Activated naive CD4-positive, alpha-beta T cell treated with anti-CD3 and anti-CD28 coated beads, Interleukin-2, amount 10 ng/mL, durations not matched to agents 7 days and 5 days (primary cell): ENCODE measurements around the gene CMTM5.
A peak's percentile ranks its signal among the peaks of the same experiment; 100 is the strongest.

Experiments used
- CTCF ChIA-PET: fragments of 350-600 bp; sonication (Branson Sonifier 250); formaldehyde crosslinking; loops from one replicate; lab custom pipeline; 2021; ENCODE audit warnings: antibody characterized with exemption; lab: Charles Lee
- DNase-seq: peaks from one replicate; pipeline ENCODE4 v3.0.0-alpha.2; 2020
- H3K27ac Mint-ChIP-seq: one replicate; pipeline ENCODE4 v1.8.0; 2021; ENCODE audit warnings: mild to moderate bottlenecking, moderate library complexity, mixed read lengths
- H3K27me3 Mint-ChIP-seq: one replicate; pipeline ENCODE4 v1.8.0; 2021; ENCODE audit warnings: mild to moderate bottlenecking, mixed read lengths
- H3K36me3 Mint-ChIP-seq: one replicate; pipeline ENCODE4 v1.8.0; 2021; ENCODE audit warnings: mixed read lengths
- H3K4me1 Mint-ChIP-seq: one replicate; pipeline ENCODE4 v1.8.0; 2021; ENCODE audit warnings: mixed read lengths
- H3K4me3 Mint-ChIP-seq: one replicate; pipeline ENCODE4 v1.8.0; 2021; ENCODE audit warnings: mild to moderate bottlenecking, moderate library complexity, mixed read lengths
- H3K9me3 Mint-ChIP-seq: one replicate; pipeline ENCODE4 v1.8.0; 2021; ENCODE audit warnings: mixed read lengths

Gene CMTM5

DNA sequence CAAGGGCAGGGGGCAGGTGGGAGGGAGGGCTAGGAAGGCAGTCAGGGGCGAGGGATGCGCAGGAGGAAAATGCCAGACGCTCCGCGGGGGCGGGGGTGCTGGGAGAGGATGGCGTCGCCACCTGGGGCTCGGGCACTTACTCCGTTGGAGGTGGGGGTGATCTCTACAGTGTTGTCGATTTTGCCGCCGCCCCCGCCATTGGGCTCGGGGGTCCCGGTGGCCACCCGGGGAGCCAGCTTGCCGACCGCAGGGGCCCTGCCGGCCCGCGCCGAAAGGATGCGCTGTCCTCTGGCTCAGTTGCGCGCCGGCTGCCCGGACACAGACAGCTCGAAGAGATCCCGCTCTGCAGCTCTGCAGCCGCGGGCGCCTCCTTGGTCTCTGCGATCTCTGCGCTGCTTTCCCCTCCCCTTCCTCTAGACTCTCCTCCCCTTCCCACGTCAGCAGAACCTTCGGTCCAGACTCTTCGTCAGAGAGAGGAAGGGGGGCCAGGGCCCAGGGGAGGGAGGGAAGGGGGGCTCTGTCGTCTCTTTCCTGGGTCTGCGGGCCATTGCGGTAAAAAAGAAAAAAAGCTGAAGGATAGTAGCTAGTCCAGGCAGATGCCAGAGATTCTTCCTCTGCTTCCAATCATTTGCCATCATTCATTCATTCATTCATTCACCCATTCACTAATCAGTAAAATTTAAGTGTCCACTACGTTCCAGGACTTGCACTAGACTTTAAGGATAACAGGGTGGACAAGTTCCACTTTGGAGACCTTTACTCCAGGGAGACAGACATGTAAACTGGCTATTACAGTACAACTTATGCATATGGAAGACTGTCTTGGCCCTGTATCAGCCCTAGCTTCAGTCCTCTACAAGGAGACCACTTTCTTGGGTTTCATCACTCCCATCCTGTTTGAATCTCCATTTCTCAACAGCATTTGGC lies 24.1 kb upstream of the CMTM5 start, which contains the start of gene SLC22A17:
SLC22A17 (minus strand) TSS at position 382 of the 927 bp plus-strand sequence.
- CTCF ChIA-PET, result interaction anchor here (1.0 to 1.9 kb wide), 3 partner anchors 9 to 26 kb away, joined by 3 to 8 read pairs (median 7); no protein-coding TSS in a partner anchor
- no peak within 1 kb of the TSS for H3K27ac Mint-ChIP-seq
- no peaks in the 10 kb centered on the region for H3K36me3 Mint-ChIP-seq
- peaks cover 74% of the 10 kb centered on the region for H3K27me3 Mint-ChIP-seq
- H3K4me1 Mint-ChIP-seq, result peaks cover 9% of the 10 kb centered on the region
- H3K4me3 Mint-ChIP-seq, result peak within 1 kb of the TSS; percentile 64
- DNase-seq, result peak; percentile 60
- H3K9me3 Mint-ChIP-seq, result no peaks in the 10 kb centered on the region

- H3K4me3 Mint-ChIP-seq, result peak overlapping the region; percentile 64
- CTCF ChIA-PET, result interaction anchor here (1.9 kb wide), 1 partner anchor 16 kb away, joined by 8 read pairs; no protein-coding TSS in a partner anchor
- H3K27ac Mint-ChIP-seq, result no peak overlapping the region
- H3K9me3 Mint-ChIP-seq, result no peaks in the 10 kb centered on the region
- peaks cover 74% of the 10 kb centered on the region for H3K27me3 Mint-ChIP-seq
- peaks cover 9% of the 10 kb centered on the region for H3K4me1 Mint-ChIP-seq
- DNase-seq, result no peak
- no peaks in the 10 kb centered on the region for H3K36me3 Mint-ChIP-seq
These were observed 23.4 kb upstream of the CMTM5 start for GRCh38 chr14:23353433-23353780.

GRCh38 chr14:23354990-23355389 lies 21.9 kb upstream of the CMTM5 start:
- Mint-ChIP-seq H3K27ac (no peak overlapping the region), H3K9me3 (no peaks in the 10 kb centered on the region), H3K36me3 (no peaks in the 10 kb centered on the region), H3K4me3 (no peak overlapping the region), H3K27me3 (peaks cover 72% of the 10 kb centered on the region), H3K4me1 (peaks cover 9% of the 10 kb centered on the region)
- CTCF ChIA-PET, result interaction anchor here (0.7 kb wide), 1 partner anchor 13 kb away, joined by 3 read pairs; no protein-coding TSS in a partner anchor
- no peak for DNase-seq

DNA sequence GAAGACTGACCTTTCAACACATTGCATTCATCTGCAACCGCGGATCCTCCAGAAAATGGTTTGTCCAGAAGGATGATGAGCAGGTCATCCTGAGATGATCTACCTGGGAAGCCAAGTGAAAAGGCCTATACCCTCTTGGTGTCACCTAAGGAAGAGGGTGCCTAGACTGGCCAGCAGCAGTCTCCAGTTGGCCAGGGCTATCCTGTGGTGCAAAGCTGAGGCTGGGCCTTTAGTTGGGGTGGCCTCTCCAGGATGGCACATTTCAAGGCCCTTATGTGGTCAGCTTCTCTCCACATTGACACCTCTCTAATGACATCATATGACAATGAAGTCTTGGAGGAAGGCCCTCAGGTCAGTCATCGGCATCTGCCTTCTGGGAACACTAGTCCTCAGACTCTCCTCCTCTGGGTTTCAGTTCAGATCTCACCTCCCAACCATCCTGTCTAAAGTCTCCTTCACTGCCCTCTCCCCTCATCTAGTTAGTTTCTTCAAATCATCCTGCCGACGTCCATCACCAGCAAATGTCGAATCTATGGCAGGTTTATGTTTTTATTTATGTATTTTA lies 20.9 kb upstream of the CMTM5 start:
- Mint-ChIP-seq H3K4me1 (peaks cover 9% of the 10 kb centered on the region), H3K36me3 (no peaks in the 10 kb centered on the region), H3K4me3 (no peak overlapping the region), H3K27ac (no peak overlapping the region), H3K27me3 (peaks cover 71% of the 10 kb centered on the region), H3K9me3 (no peaks in the 10 kb centered on the region)
- no peak for DNase-seq
- CTCF ChIA-PET, result no interaction called here

- CTCF ChIA-PET, result interaction anchor here (0.5 kb wide), 1 partner anchor 25 kb away, joined by 3 read pairs; no protein-coding TSS in a partner anchor
- no peak for DNase-seq
- H3K4me3 Mint-ChIP-seq, result no peak overlapping the region
- peaks cover 5% of the 10 kb centered on the region for H3K4me1 Mint-ChIP-seq
- no peak overlapping the region for H3K27ac Mint-ChIP-seq
- peaks cover 63% of the 10 kb centered on the region for H3K27me3 Mint-ChIP-seq
- no peaks in the 10 kb centered on the region for H3K9me3 Mint-ChIP-seq
- H3K36me3 Mint-ChIP-seq, result no peaks in the 10 kb centered on the region
These were observed 20.2 kb upstream of the CMTM5 start for GRCh38 chr14:23356662-23357061.

GRCh38 chr14:23357261-23357660 lies 19.6 kb upstream of the CMTM5 start:
- CTCF ChIA-PET, result no interaction called here
- H3K9me3 Mint-ChIP-seq, result no peaks in the 10 kb centered on the region
- no peaks in the 10 kb centered on the region for H3K36me3 Mint-ChIP-seq
- peaks cover 5% of the 10 kb centered on the region for H3K4me1 Mint-ChIP-seq
- H3K4me3 Mint-ChIP-seq, result no peak overlapping the region
- peaks cover 58% of the 10 kb centered on the region for H3K27me3 Mint-ChIP-seq
- no peak overlapping the region for H3K27ac Mint-ChIP-seq
- DNase-seq, result no peak

- Mint-ChIP-seq H3K36me3 (no peaks in the 10 kb centered on the region), H3K4me3 (no peak overlapping the region), H3K27ac (no peak overlapping the region), H3K4me1 (peaks cover under 1% of the 10 kb centered on the region), H3K27me3 (peaks cover 54% of the 10 kb centered on the region), H3K9me3 (no peaks in the 10 kb centered on the region)
- no peak for DNase-seq
- CTCF ChIA-PET, result no interaction called here
These were observed 18.8 kb upstream of the CMTM5 start for GRCh38 chr14:23358042-23358441.

GRCh38 chr14:23358553-23359166 lies 18.2 kb upstream of the CMTM5 start:
- H3K27ac Mint-ChIP-seq, result no peak overlapping the region
- H3K27me3 Mint-ChIP-seq, result peaks cover 54% of the 10 kb centered on the region
- no peaks in the 10 kb centered on the region for H3K9me3 Mint-ChIP-seq
- CTCF ChIA-PET, result no interaction called here
- H3K36me3 Mint-ChIP-seq, result no peaks in the 10 kb centered on the region
- H3K4me3 Mint-ChIP-seq, result no peak overlapping the region
- H3K4me1 Mint-ChIP-seq, result no peaks in the 10 kb centered on the region
- DNase-seq, result no peak

GRCh38 chr14:23359167-23359626 lies 17.6 kb upstream of the CMTM5 start:
- CTCF ChIA-PET, result interaction anchor here (0.9 to 1.5 kb wide), 2 partner anchors 30 to 239 kb away, joined by 3 read pairs; no protein-coding TSS in a partner anchor
- H3K9me3 Mint-ChIP-seq, result no peaks in the 10 kb centered on the region
- no peaks in the 10 kb centered on the region for H3K4me1 Mint-ChIP-seq
- no peaks in the 10 kb centered on the region for H3K36me3 Mint-ChIP-seq
- H3K27me3 Mint-ChIP-seq, result peaks cover 54% of the 10 kb centered on the region
- no peak overlapping the region for H3K27ac Mint-ChIP-seq
- DNase-seq, result no peak
- no peak overlapping the region for H3K4me3 Mint-ChIP-seq

DNA sequence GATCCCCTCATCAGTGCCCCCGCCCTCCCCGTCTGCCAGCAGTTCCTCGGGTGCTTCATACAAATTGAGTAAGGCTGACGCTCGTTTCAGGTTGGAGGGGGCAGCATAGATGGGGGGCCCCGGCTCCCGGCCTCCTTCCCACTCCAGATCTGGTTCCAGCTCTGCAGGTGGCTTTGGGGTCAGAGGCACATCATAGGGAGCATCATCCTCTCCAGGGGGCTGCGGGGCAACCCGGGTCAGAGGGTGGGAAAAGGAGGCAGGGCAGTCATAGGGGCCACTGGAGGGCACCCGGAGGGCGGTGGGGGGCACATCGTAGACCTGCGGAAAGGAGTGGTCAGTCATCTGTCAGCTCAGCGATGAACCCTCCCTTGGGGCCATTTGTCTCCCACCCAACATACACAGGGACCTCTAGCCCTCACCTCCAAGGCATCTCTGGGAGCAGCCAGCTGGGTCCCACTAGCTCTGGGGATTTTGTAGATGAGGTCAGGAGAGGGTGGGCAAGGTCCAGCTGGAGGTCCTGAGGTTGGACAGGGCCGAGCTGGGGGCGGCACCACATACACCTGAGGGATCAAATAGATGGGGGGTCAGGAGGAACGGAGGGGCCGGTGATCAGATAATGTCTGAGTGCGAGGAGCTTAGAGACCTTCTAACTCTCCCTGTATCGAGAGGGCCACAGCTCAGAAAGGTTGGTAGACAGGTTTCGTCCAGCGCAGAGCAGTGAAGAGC lies 17.0 kb upstream of the CMTM5 start:
- Mint-ChIP-seq H3K27ac (no peak overlapping the region), H3K9me3 (no peaks in the 10 kb centered on the region), H3K4me3 (no peak overlapping the region), H3K27me3 (peaks cover 54% of the 10 kb centered on the region), H3K36me3 (no peaks in the 10 kb centered on the region), H3K4me1 (no peaks in the 10 kb centered on the region)
- CTCF ChIA-PET, result interaction anchor here (0.6 to 1.5 kb wide), 5 partner anchors 15 to 239 kb away, joined by 3 to 6 read pairs (median 3); no protein-coding TSS in a partner anchor
- DNase-seq, result no peak

DNA sequence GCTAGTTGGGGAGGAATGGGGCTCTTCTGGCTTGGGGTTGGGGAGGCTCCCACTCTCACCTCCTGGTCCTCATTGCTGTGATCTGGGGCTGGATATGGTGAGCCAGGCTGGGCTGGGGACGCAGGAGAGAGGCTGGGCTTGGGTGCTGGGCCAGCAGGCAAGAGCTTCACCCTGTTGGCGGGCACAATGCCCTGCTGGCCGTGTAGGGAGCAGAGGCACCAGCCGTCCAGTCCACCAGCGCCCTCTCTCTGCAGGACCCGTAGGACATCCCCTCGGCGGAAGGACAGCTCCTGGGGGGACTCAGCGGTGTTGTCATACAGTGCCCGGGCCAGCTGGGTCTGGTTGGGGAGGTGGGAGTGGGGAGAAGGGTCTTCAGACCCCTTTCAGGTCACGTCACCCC lies 16.4 kb upstream of the CMTM5 start:
- Mint-ChIP-seq H3K27me3 (peaks cover 58% of the 10 kb centered on the region), H3K9me3 (no peaks in the 10 kb centered on the region), H3K36me3 (no peaks in the 10 kb centered on the region), H3K4me1 (no peaks in the 10 kb centered on the region), H3K4me3 (no peak overlapping the region), H3K27ac (no peak overlapping the region)
- CTCF ChIA-PET, result interaction anchor here (0.7 to 1.6 kb wide), 5 partner anchors 8 to 240 kb away, joined by 3 to 7 read pairs (median 5); partner anchors contain the start of gene SLC22A17
- DNase-seq, result no peak

GRCh38 chr14:23361320-23361719 lies 15.5 kb upstream of the CMTM5 start:
- H3K4me1 Mint-ChIP-seq, result no peaks in the 10 kb centered on the region
- no peaks in the 10 kb centered on the region for H3K36me3 Mint-ChIP-seq
- no peak for DNase-seq
- CTCF ChIA-PET, result interaction anchor here (1.3 to 1.6 kb wide), 3 partner anchors 9 to 95 kb away, joined by 3 to 7 read pairs (median 5); partner anchors contain the start of gene SLC22A17
- no peak overlapping the region for H3K27ac Mint-ChIP-seq
- no peaks in the 10 kb centered on the region for H3K9me3 Mint-ChIP-seq
- no peak overlapping the region for H3K4me3 Mint-ChIP-seq
- H3K27me3 Mint-ChIP-seq, result peaks cover 61% of the 10 kb centered on the region

GRCh38 chr14:23361763-23362162 lies 15.1 kb upstream of the CMTM5 start:
- no peak overlapping the region for H3K4me3 Mint-ChIP-seq
- H3K9me3 Mint-ChIP-seq, result no peaks in the 10 kb centered on the region
- H3K27me3 Mint-ChIP-seq, result peaks cover 61% of the 10 kb centered on the region
- CTCF ChIA-PET, result interaction anchor here (1.3 to 1.6 kb wide), 2 partner anchors 9 to 95 kb away, joined by 3 to 7 read pairs; partner anchors contain the start of gene SLC22A17
- no peak overlapping the region for H3K27ac Mint-ChIP-seq
- no peaks in the 10 kb centered on the region for H3K4me1 Mint-ChIP-seq
- no peak for DNase-seq
- no peaks in the 10 kb centered on the region for H3K36me3 Mint-ChIP-seq
